SU-DHL-6 (cell line): ENCODE results near the gene REXO1.

Experiments
- EZH2phosphoT487 ChIP-seq: fragments of 200-600 bp; sonication (generic), shearing (Covaris generic); conservative IDR thresholded peaks from 2 replicates; pipeline ENCODE4 v1.6.1; 2018; ENCODE audit warnings: mild to moderate bottlenecking, antibody characterized with exemption, low read length, moderate library complexity, mixed read lengths
- TF ChIP-seq, protein P1 (sequence below): fragments of 200-600 bp; sonication (generic); IDR thresholded peaks from one replicate; pipeline ENCODE4 v1.5.1; 2017; ENCODE audit warnings: antibody characterized with exemption, mild to moderate bottlenecking, low read length, moderate library complexity; ENCODE audit not compliant: insufficient read depth, poor library complexity, severe bottlenecking

- TF ChIP-seq, protein P1, sequence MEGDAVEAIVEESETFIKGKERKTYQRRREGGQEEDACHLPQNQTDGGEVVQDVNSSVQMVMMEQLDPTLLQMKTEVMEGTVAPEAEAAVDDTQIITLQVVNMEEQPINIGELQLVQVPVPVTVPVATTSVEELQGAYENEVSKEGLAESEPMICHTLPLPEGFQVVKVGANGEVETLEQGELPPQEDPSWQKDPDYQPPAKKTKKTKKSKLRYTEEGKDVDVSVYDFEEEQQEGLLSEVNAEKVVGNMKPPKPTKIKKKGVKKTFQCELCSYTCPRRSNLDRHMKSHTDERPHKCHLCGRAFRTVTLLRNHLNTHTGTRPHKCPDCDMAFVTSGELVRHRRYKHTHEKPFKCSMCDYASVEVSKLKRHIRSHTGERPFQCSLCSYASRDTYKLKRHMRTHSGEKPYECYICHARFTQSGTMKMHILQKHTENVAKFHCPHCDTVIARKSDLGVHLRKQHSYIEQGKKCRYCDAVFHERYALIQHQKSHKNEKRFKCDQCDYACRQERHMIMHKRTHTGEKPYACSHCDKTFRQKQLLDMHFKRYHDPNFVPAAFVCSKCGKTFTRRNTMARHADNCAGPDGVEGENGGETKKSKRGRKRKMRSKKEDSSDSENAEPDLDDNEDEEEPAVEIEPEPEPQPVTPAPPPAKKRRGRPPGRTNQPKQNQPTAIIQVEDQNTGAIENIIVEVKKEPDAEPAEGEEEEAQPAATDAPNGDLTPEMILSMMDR: no peak
- no peak for TF ChIP-seq EZH2phosphoT487
Observed at GRCh38 chr19:1860821-1861598, 12.7 kb upstream of the REXO1 start.
